ENCODE data around the gene MAMDC2. TPM values are rescaled to one million over a fixed set of nuclear protein-coding genes. Genes with fewer than 3 reads are reported as not detected.

MAMDC2 gene
- total and polyA plus RNA-seq, 2 of the 4 experiments (the other 2 are of a cell fraction) = 5.0 to 5.2 TPM

- H3K14ac ChIP-seq (replicated peaks; ENCODE audit: low read depth, low read length) = no peak overlapping the region
- CTCF ChIA-PET = interaction anchor here (0.6 to 1.9 kb wide), 2 partner anchors 31 to 104 kb away, joined by 3 to 7 read pairs; no protein-coding TSS in a partner anchor
- dilution Hi-C loops (cut with HindIII; ENCODE audit: low sequenced_read_pairs, unreplicated experiment) (no loop called here), in situ Hi-C loops (cut with MboI; ENCODE audit: low sequenced_read_pairs) (no loop called here), intact Hi-C loops (cut with micrococcal nuclease) (no loop called here)
- H3K79me1 ChIP-seq (ENCODE audit: low read depth in 1 of 2, low read length in 2 of 2) = no peaks in the 10 kb centered on the region
- no peak overlapping the region for H3K23ac ChIP-seq (ENCODE audit: low read depth, low read length)
- H3K56ac ChIP-seq (ENCODE audit: extremely low read depth, insufficient read depth, low read length) = no peak overlapping the region
- H2BK15ac ChIP-seq (ENCODE audit: low read depth, low read length) = no peak overlapping the region
- no peaks in the 10 kb centered on the region for H3K9me3 ChIP-seq (ENCODE audit: control insufficient read depth, insufficient read depth, low read length)
- H4K20me1 ChIP-seq (ENCODE audit: insufficient read depth, low read length) = no peaks in the 10 kb centered on the region
- no peak overlapping the region for H3K18ac ChIP-seq (ENCODE audit: low read depth, low read length)
- H2AFZ ChIP-seq (replicated peaks; ENCODE audit: low read length, poor library complexity) = no peak overlapping the region
- ATAC-seq (ENCODE audit: low read depth) = peak; percentile 14; the same call in 1 of the 2 replicates
- H3K27me3 ChIP-seq (ENCODE audit: control insufficient read depth, insufficient read depth, low read length) = no peaks in the 10 kb centered on the region; the same call in 1 of the 2 replicates
- peak overlapping the region; percentile 55 for H2AK9ac ChIP-seq (replicated peaks; ENCODE audit: low read depth, low read length, poor library complexity)
- no peak overlapping the region for H2AK5ac ChIP-seq (ENCODE audit: low read depth, low read length)
- H2BK20ac ChIP-seq (ENCODE audit: low read depth, low read length) = 0 out of 2 replicates have a peak overlapping the region, but pooled peaks have one; percentile 16
- no peak overlapping the region for H4K91ac ChIP-seq (ENCODE audit: insufficient read depth, low read depth, low read length)
- DNase-seq = peak; percentile 53
- no peak overlapping the region for H2BK5ac ChIP-seq (ENCODE audit: low read depth, low read length, poor library complexity, severe bottlenecking)
- TF ChIP-seq MAZ (IDR thresholded peaks at IDR 0.05; ENCODE audit: borderline replicate concordance, low read depth, low read length) (no peak), CEBPB (IDR thresholded peaks at IDR 0.05; ENCODE audit: low read depth, low read length) (peak; percentile 88)
- no peaks in the 10 kb centered on the region for H3K36me3 ChIP-seq (ENCODE audit: control insufficient read depth, insufficient read depth, low read length)
- H3K4ac ChIP-seq (ENCODE audit: low read depth, low read length) = no peak overlapping the region
- H3K9ac ChIP-seq (ENCODE audit: low read depth, low read length) = no peak overlapping the region
- no CpG with 5 or more reads among the region's 2 CpGs for WGBS, 2 experiments (ENCODE audit: extremely low coverage in 2 of 2, insufficient read length in 1 of 2)
- H3K4me2 ChIP-seq (ENCODE audit: low read depth, low read length) = no peak overlapping the region; the same call in 1 of the 2 replicates
- H4K8ac ChIP-seq (ENCODE audit: low read depth in 2 of 2, low read length in 2 of 2) = no peak overlapping the region
- 0 out of 2 replicates have a peak, but pooled peaks cover 2% of the 10 kb centered on the region for H3K9me1 ChIP-seq (ENCODE audit: insufficient read depth, low read length)
- no peak overlapping the region for H3K4me3 ChIP-seq (ENCODE audit: insufficient read depth, low read depth, low read length)
- POLR2A ChIA-PET (ENCODE audit: unreplicated experiment) = no interaction called here
- peaks cover 1% of the 10 kb centered on the region; the same call in 1 of the 2 replicates for H3K4me1 ChIP-seq (ENCODE audit: control insufficient read depth, insufficient read depth, low read length)
- H3K27ac ChIP-seq (ENCODE audit: insufficient read depth, low read length) = no peak overlapping the region
- no peak overlapping the region for H2BK120ac ChIP-seq (ENCODE audit: low read depth, low read length)
- H4K5ac ChIP-seq (ENCODE audit: low read depth, low read length) = no peak overlapping the region
- BruUV-seq (replicated peaks) = no TSS peak
These were observed 35.9 kb downstream of the MAMDC2 start for GRCh38 chr9:70079417-70080037.

All from IMR-90 (cell line).